ENCODE measurements around the gene XDH.

XDH gene

DNA sequence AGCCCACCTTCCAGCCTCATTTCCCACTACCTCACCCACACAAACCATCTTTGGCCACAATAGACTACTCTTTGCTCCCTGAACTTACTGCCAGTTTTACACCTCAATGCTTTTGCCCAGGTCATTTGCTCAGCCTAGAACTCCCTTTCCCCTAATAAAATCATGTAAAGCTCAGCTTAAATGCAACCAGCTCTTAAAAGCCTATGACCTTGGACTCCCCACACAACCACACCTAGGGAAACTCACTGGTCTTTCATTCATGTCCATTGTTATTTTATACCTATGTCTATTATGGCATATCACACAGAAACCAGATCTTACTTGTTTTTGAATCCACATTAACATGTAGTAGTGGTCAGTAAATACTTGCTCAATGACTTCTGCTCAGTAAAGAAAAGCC is 14.5 kb upstream of the XDH start:
- DNase-seq = no peak
- Histone ChIP-seq H3K9me2 (replicated peaks; ENCODE audit: insufficient read depth, low read length) (no peaks in the 10 kb centered on the region), H3K4me3 (ENCODE audit: low read length) (no peak overlapping the region), H3F3A (ENCODE audit: insufficient read depth, low read length) (no peaks in the 10 kb centered on the region), H3K4me2 (ENCODE audit: low read depth, low read length) (no peak overlapping the region), H2AFZ (ENCODE audit: low read length) (no peak overlapping the region), H4K20me1 (ENCODE audit: insufficient read depth, low read length) (no peaks in the 10 kb centered on the region), H3K27me3 (replicated peaks; ENCODE audit: insufficient read depth, low read length) (no peaks in the 10 kb centered on the region), H3K27ac (ENCODE audit: low read length) (no peak overlapping the region), H3K4me1 (ENCODE audit: low read length) (peaks cover 16% of the 10 kb centered on the region), H3K9me3 (replicated peaks; ENCODE audit: insufficient read depth, low read length) (no peaks in the 10 kb centered on the region), H3K36me3 (replicated peaks; ENCODE audit: insufficient read depth, low read length) (no peaks in the 10 kb centered on the region), H3K9ac (ENCODE audit: low read length) (no peak overlapping the region), H3K79me2 (ENCODE audit: low read length) (no peaks in the 10 kb centered on the region)
- TF ChIP-seq EZH2phosphoT487 (IDR thresholded peaks at IDR 0.05; ENCODE audit: low read length) (no peak), EZH2 (optimal IDR thresholded peaks at IDR 0.05; ENCODE audit: low read depth, low read length) (no peak)
- TF ChIP-seq, protein P1, sequence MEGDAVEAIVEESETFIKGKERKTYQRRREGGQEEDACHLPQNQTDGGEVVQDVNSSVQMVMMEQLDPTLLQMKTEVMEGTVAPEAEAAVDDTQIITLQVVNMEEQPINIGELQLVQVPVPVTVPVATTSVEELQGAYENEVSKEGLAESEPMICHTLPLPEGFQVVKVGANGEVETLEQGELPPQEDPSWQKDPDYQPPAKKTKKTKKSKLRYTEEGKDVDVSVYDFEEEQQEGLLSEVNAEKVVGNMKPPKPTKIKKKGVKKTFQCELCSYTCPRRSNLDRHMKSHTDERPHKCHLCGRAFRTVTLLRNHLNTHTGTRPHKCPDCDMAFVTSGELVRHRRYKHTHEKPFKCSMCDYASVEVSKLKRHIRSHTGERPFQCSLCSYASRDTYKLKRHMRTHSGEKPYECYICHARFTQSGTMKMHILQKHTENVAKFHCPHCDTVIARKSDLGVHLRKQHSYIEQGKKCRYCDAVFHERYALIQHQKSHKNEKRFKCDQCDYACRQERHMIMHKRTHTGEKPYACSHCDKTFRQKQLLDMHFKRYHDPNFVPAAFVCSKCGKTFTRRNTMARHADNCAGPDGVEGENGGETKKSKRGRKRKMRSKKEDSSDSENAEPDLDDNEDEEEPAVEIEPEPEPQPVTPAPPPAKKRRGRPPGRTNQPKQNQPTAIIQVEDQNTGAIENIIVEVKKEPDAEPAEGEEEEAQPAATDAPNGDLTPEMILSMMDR (IDR thresholded peaks at IDR 0.05; ENCODE audit: low read length) = no peak

DNA sequence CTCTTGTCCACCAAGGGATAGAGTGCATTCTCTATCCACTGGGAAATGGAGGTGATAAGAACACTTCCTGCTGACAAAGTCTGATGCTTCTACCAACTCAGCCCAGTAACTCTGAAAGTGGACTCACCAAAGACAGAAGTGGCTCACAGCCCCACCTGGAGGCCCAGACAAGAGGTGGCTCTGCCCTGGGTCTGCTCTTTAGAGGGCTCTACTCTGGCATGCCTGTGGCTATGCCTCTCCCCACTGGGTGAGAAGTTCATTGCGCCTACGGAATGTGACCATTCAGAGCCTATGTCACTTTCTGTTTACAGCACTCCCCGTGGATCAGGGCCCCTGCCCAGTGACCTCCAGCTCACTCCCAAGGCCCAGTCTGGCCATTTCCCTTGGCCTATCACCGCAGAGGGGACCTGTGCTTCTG is 13.5 kb upstream of the XDH start:
- peak; percentile 11 for DNase-seq
- H2AFZ ChIP-seq (ENCODE audit: low read length) = no peak overlapping the region
- H3K4me1 ChIP-seq (ENCODE audit: low read length) = peaks cover 16% of the 10 kb centered on the region
- no peak overlapping the region for H3K27ac ChIP-seq (ENCODE audit: low read length)
- H3K9me3 ChIP-seq (replicated peaks; ENCODE audit: insufficient read depth, low read length) = no peaks in the 10 kb centered on the region
- no peak overlapping the region for H3K9ac ChIP-seq (ENCODE audit: low read length)
- no peaks in the 10 kb centered on the region for H3K27me3 ChIP-seq (replicated peaks; ENCODE audit: insufficient read depth, low read length)
- no peaks in the 10 kb centered on the region for H3K9me2 ChIP-seq (replicated peaks; ENCODE audit: insufficient read depth, low read length)
- TF ChIP-seq, protein P1 (IDR thresholded peaks at IDR 0.05; ENCODE audit: low read length) = peak; percentile 25; the same call in 1 of the 2 replicates
- TF ChIP-seq EZH2phosphoT487 (IDR thresholded peaks at IDR 0.05; ENCODE audit: low read length) = no peak
- H3K4me2 ChIP-seq (ENCODE audit: low read depth, low read length) = no peak overlapping the region
- no peaks in the 10 kb centered on the region for H3K36me3 ChIP-seq (replicated peaks; ENCODE audit: insufficient read depth, low read length)
- no peaks in the 10 kb centered on the region for H3F3A ChIP-seq (ENCODE audit: insufficient read depth, low read length)
- no peak overlapping the region for H3K4me3 ChIP-seq (ENCODE audit: low read length)
- H4K20me1 ChIP-seq (ENCODE audit: insufficient read depth, low read length) = no peaks in the 10 kb centered on the region
- no peaks in the 10 kb centered on the region for H3K79me2 ChIP-seq (ENCODE audit: low read length)

DNA sequence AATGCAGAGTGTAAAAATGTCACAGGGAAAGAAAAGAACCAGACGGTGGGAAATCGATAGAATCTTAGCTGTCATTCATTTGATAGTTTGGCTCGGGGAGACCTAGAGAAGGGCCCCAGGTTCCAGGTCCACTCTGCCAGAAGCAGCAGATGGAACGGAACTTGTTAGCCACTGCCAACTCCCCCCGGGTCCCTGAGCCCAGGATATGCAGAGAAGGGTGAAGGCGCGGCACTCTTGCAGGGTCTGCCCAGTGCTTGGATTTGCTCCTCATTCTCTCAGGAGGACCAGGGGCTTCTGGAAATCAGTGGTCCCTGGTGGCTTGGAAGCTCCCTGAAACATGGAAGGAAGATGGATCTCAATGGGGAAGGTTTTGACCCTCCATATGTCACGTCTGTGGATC is 11.6 kb upstream of the XDH start:
- Histone ChIP-seq H3K27ac (ENCODE audit: low read length) (no peak overlapping the region), H4K20me1 (ENCODE audit: insufficient read depth, low read length) (no peaks in the 10 kb centered on the region), H2AFZ (ENCODE audit: low read length) (no peak overlapping the region), H3K9me2 (replicated peaks; ENCODE audit: insufficient read depth, low read length) (no peaks in the 10 kb centered on the region), H3K4me2 (ENCODE audit: low read depth, low read length) (no peak overlapping the region), H3K27me3 (replicated peaks; ENCODE audit: insufficient read depth, low read length) (no peaks in the 10 kb centered on the region), H3K4me1 (ENCODE audit: low read length) (peaks cover 16% of the 10 kb centered on the region), H3K9ac (ENCODE audit: low read length) (no peak overlapping the region), H3K4me3 (ENCODE audit: low read length) (no peak overlapping the region), H3K79me2 (ENCODE audit: low read length) (no peaks in the 10 kb centered on the region), H3K9me3 (replicated peaks; ENCODE audit: insufficient read depth, low read length) (no peaks in the 10 kb centered on the region), H3K36me3 (replicated peaks; ENCODE audit: insufficient read depth, low read length) (no peaks in the 10 kb centered on the region), H3F3A (ENCODE audit: insufficient read depth, low read length) (no peaks in the 10 kb centered on the region)
- no peak for DNase-seq
- TF ChIP-seq EZH2phosphoT487 (IDR thresholded peaks at IDR 0.05; ENCODE audit: low read length) (no peak), EZH2 (optimal IDR thresholded peaks at IDR 0.05; ENCODE audit: low read depth, low read length) (no peak)
- TF ChIP-seq, protein P1 (IDR thresholded peaks at IDR 0.05; ENCODE audit: low read length) = no peak

Data from MM.1S (cell line).